Ovary (tissue), 3 donors: ENCODE data around the gene GPR137C.

Experiments
- POLR2A ChIP-seq: fragments of 450-650 bp; IDR thresholded peaks from one replicate; pipeline ENCODE4 v1.6.1; 2017; ENCODE audit warnings: antibody characterized with exemption, mild to moderate bottlenecking, moderate library complexity
- TF ChIP-seq, protein P1 (sequence below), 3 donors: fragments of 450-650 bp in 2 of 3; fragments of 200-600 bp in 1 of 3; IDR thresholded peaks; one replicate each; pipeline versions ENCODE4 v1.5.1 to v1.8.0; 2016 to 2022; ENCODE audit warnings: antibody characterized with exemption in 3 of 3, mild to moderate bottlenecking in 1 of 3
- donor health status: DM: no; HTN: no; CAD: no.

- no peak for TF ChIP-seq POLR2A
- TF ChIP-seq, protein P1, sequence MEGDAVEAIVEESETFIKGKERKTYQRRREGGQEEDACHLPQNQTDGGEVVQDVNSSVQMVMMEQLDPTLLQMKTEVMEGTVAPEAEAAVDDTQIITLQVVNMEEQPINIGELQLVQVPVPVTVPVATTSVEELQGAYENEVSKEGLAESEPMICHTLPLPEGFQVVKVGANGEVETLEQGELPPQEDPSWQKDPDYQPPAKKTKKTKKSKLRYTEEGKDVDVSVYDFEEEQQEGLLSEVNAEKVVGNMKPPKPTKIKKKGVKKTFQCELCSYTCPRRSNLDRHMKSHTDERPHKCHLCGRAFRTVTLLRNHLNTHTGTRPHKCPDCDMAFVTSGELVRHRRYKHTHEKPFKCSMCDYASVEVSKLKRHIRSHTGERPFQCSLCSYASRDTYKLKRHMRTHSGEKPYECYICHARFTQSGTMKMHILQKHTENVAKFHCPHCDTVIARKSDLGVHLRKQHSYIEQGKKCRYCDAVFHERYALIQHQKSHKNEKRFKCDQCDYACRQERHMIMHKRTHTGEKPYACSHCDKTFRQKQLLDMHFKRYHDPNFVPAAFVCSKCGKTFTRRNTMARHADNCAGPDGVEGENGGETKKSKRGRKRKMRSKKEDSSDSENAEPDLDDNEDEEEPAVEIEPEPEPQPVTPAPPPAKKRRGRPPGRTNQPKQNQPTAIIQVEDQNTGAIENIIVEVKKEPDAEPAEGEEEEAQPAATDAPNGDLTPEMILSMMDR (IDR thresholded peaks at IDR 0.05) = no peak
These were observed 47.3 kb downstream of the GPR137C start for GRCh38 chr14:52599974-52600373.
